T-helper 2 cell treated with Interferon-gamma antibody and Interleukin-4, amounts not matched to agents 5 μg/mL and 100 μg/mL, for 36 hours (primary cell): ENCODE measurements around the gene SYNPO2.
"Not testable (repeated sequence)": the region's sequence is repeated elsewhere in the genome, so short reads cannot be mapped to it uniquely, and the experiment has no call there.

Source experiments
- DNase-seq: peaks from one replicate; pipeline ENCODE4 v3.0.0; 2021; ENCODE audit warnings: low spot score
- H3K27ac Mint-ChIP-seq: one replicate; pipeline ENCODE4 v1.8.0; 2021; ENCODE audit warnings: mild to moderate bottlenecking, mixed read lengths
- H3K27me3 Mint-ChIP-seq: one replicate; pipeline ENCODE4 v1.8.0; 2021; ENCODE audit warnings: low read depth, mixed read lengths
- H3K36me3 Mint-ChIP-seq: one replicate; pipeline ENCODE4 v1.8.0; 2021; ENCODE audit warnings: low read depth, mixed read lengths
- H3K4me1 Mint-ChIP-seq: one replicate; pipeline ENCODE4 v1.8.0; 2021; ENCODE audit warnings: low read depth, mixed read lengths
- H3K4me3 Mint-ChIP-seq: one replicate; pipeline ENCODE4 v1.8.0; 2022; ENCODE audit warnings: mild to moderate bottlenecking, moderate library complexity, mixed read lengths
- H3K9me3 Mint-ChIP-seq: one replicate; pipeline ENCODE4 v1.8.0; 2021; ENCODE audit warnings: mixed read lengths

Gene SYNPO2

GRCh38 chr4:118995693-118996391 lies 107.2 kb downstream of the SYNPO2 start:
- Mint-ChIP-seq H3K27me3 (peaks cover 1% of the 10 kb centered on the region), H3K4me3 (no peak overlapping the region), H3K9me3 (no peaks in the 10 kb centered on the region), H3K4me1 (no peaks in the 10 kb centered on the region), H3K36me3 (no peaks in the 10 kb centered on the region), H3K27ac (no peak overlapping the region)
- DNase-seq = no peak

- no peak overlapping the region for H3K27ac Mint-ChIP-seq
- H3K36me3 Mint-ChIP-seq = no peaks in the 10 kb centered on the region
- no peaks in the 10 kb centered on the region for H3K9me3 Mint-ChIP-seq
- no peak overlapping the region for H3K4me3 Mint-ChIP-seq
- H3K27me3 Mint-ChIP-seq = peaks cover 1% of the 10 kb centered on the region
- no peaks in the 10 kb centered on the region for H3K4me1 Mint-ChIP-seq
- DNase-seq = no peak
Observed at GRCh38 chr4:118997601-118998000, 108.9 kb downstream of the SYNPO2 start.

- no peaks in the 10 kb centered on the region for H3K36me3 Mint-ChIP-seq
- H3K27me3 Mint-ChIP-seq = peaks cover 3% of the 10 kb centered on the region
- no peak for DNase-seq
- no peaks in the 10 kb centered on the region for H3K9me3 Mint-ChIP-seq
- H3K27ac Mint-ChIP-seq = no peak overlapping the region
- H3K4me1 Mint-ChIP-seq = no peaks in the 10 kb centered on the region
- H3K4me3 Mint-ChIP-seq = no peak overlapping the region
Observed at GRCh38 chr4:118999919-119000318, 111.3 kb downstream of the SYNPO2 start.

GRCh38 chr4:119000400-119000799 lies 111.7 kb downstream of the SYNPO2 start:
- Mint-ChIP-seq H3K27me3 (peaks cover 3% of the 10 kb centered on the region), H3K4me3 (no peak overlapping the region), H3K27ac (no peak overlapping the region), H3K36me3 (no peaks in the 10 kb centered on the region), H3K4me1 (no peaks in the 10 kb centered on the region), H3K9me3 (no peaks in the 10 kb centered on the region)
- no peak for DNase-seq

- Mint-ChIP-seq H3K36me3 (no peaks in the 10 kb centered on the region), H3K4me1 (no peaks in the 10 kb centered on the region), H3K9me3 (no peaks in the 10 kb centered on the region), H3K27me3 (peaks cover 3% of the 10 kb centered on the region), H3K27ac (no peak overlapping the region), H3K4me3 (no peak overlapping the region)
- no peak for DNase-seq
Observed at GRCh38 chr4:119002476-119002875, 113.8 kb downstream of the SYNPO2 start.

GRCh38 chr4:119003001-119003400 lies 114.3 kb downstream of the SYNPO2 start:
- H3K9me3 Mint-ChIP-seq, H3K27ac Mint-ChIP-seq: not testable (repeated sequence)

GRCh38 chr4:119005928-119006460 lies 117.3 kb downstream of the SYNPO2 start:
- no peaks in the 10 kb centered on the region for H3K36me3 Mint-ChIP-seq
- no peak overlapping the region for H3K4me3 Mint-ChIP-seq
- peaks cover 4% of the 10 kb centered on the region for H3K27me3 Mint-ChIP-seq
- no peak overlapping the region for H3K27ac Mint-ChIP-seq
- DNase-seq = no peak
- no peaks in the 10 kb centered on the region for H3K4me1 Mint-ChIP-seq
- H3K9me3 Mint-ChIP-seq = no peaks in the 10 kb centered on the region

More at GRCh38 chr4:119003001-119003400, 114.3 kb downstream of the SYNPO2 start:
- DNase-seq, H3K4me3 Mint-ChIP-seq, H3K36me3 Mint-ChIP-seq, H3K27me3 Mint-ChIP-seq, H3K4me1 Mint-ChIP-seq: not testable (repeated sequence)

- no peak for DNase-seq
- H3K36me3 Mint-ChIP-seq = no peaks in the 10 kb centered on the region
- H3K9me3 Mint-ChIP-seq = no peaks in the 10 kb centered on the region
- peaks cover 5% of the 10 kb centered on the region for H3K27me3 Mint-ChIP-seq
- no peak overlapping the region for H3K27ac Mint-ChIP-seq
- H3K4me1 Mint-ChIP-seq = no peaks in the 10 kb centered on the region
- no peak overlapping the region for H3K4me3 Mint-ChIP-seq
Observed at GRCh38 chr4:119008761-119009160, 120.1 kb downstream of the SYNPO2 start.

- not testable (repeated sequence) for H3K4me3 Mint-ChIP-seq, DNase-seq, H3K27me3 Mint-ChIP-seq, H3K9me3 Mint-ChIP-seq, H3K4me1 Mint-ChIP-seq, H3K36me3 Mint-ChIP-seq, H3K27ac Mint-ChIP-seq
Observed at GRCh38 chr4:119010221-119010620, 121.6 kb downstream of the SYNPO2 start.

GRCh38 chr4:119010909-119011606 lies 122.4 kb downstream of the SYNPO2 start:
- no peaks in the 10 kb centered on the region for H3K36me3 Mint-ChIP-seq
- no peaks in the 10 kb centered on the region for H3K4me1 Mint-ChIP-seq
- no peak overlapping the region for H3K27ac Mint-ChIP-seq
- peaks cover 8% of the 10 kb centered on the region for H3K27me3 Mint-ChIP-seq
- no peak overlapping the region for H3K4me3 Mint-ChIP-seq
- DNase-seq = no peak
- H3K9me3 Mint-ChIP-seq = no peaks in the 10 kb centered on the region

- Mint-ChIP-seq H3K4me3 (no peak overlapping the region), H3K4me1 (no peaks in the 10 kb centered on the region), H3K27ac (no peak overlapping the region), H3K27me3 (peaks cover 10% of the 10 kb centered on the region), H3K36me3 (no peaks in the 10 kb centered on the region), H3K9me3 (no peaks in the 10 kb centered on the region)
- DNase-seq = no peak
Observed at GRCh38 chr4:119011607-119011988, 122.9 kb downstream of the SYNPO2 start.

- H3K27ac Mint-ChIP-seq = no peak overlapping the region
- no peaks in the 10 kb centered on the region for H3K9me3 Mint-ChIP-seq
- no peak for DNase-seq
- H3K36me3 Mint-ChIP-seq = no peaks in the 10 kb centered on the region
- H3K4me1 Mint-ChIP-seq = no peaks in the 10 kb centered on the region
- H3K27me3 Mint-ChIP-seq = peaks cover 20% of the 10 kb centered on the region
- no peak overlapping the region for H3K4me3 Mint-ChIP-seq
Observed at GRCh38 chr4:119014658-119015057, 126.0 kb downstream of the SYNPO2 start.

- Mint-ChIP-seq H3K27me3 (peaks cover 20% of the 10 kb centered on the region), H3K36me3 (no peaks in the 10 kb centered on the region), H3K4me3 (no peak overlapping the region), H3K9me3 (no peaks in the 10 kb centered on the region), H3K4me1 (no peaks in the 10 kb centered on the region), H3K27ac (no peak overlapping the region)
- no peak for DNase-seq
Observed at GRCh38 chr4:119016636-119017035, 128.0 kb downstream of the SYNPO2 start.

GRCh38 chr4:119017636-119018035 lies 129.0 kb downstream of the SYNPO2 start:
- no peaks in the 10 kb centered on the region for H3K36me3 Mint-ChIP-seq
- no peak overlapping the region for H3K27ac Mint-ChIP-seq
- H3K9me3 Mint-ChIP-seq = no peaks in the 10 kb centered on the region
- H3K27me3 Mint-ChIP-seq = peaks cover 20% of the 10 kb centered on the region
- DNase-seq = no peak
- H3K4me3 Mint-ChIP-seq = no peak overlapping the region
- no peaks in the 10 kb centered on the region for H3K4me1 Mint-ChIP-seq
